ENCODE results near the gene ZBTB18. TPM values are rescaled to one million over a fixed set of nuclear protein-coding genes. Genes with fewer than 3 reads are reported as not detected.

Gene ZBTB18
- total and polyA plus RNA-seq, 2 donors (not counting 1 experiment from before 2014, with no cell fraction given) = 10.3 to 12.6 TPM

DNA sequence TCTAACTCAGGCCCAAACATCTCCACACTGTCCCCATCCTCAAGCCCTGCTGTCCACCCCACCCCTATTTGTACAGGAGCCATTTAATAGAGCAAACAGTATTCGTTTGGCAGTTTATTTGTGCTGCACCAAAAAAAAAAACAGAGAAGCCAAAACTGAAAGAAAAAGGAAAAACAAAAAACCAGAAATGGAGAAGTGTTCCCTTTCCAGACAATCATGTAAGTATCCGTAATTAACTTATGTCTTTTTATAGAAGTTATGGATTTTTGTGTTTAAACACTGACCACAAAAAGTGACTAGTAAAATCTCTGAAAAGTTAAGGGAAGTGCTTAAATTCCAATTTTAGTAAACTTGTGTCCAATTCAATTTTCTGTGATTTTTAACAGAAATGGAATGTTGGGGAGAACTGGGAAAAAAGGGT is 40.4 kb upstream of the ZBTB18 start:
- no peak overlapping the region for H3K4me2 ChIP-seq (ENCODE audit: extremely low read depth, insufficient read depth, low read length)
- peak; percentile 9 to 25 for DNase-seq (ENCODE audit: low read depth in 2 of 2)
- no peak overlapping the region for H2AFZ ChIP-seq (ENCODE audit: low read length)
- no peaks in the 10 kb centered on the region for H3K79me2 ChIP-seq (ENCODE audit: control insufficient read depth, insufficient read depth, low read length)
- H3K4me3 ChIP-seq (replicated peaks in 1 of 4; ENCODE audit: control extremely low read depth in 1 of 4, insufficient read depth in 1 of 4, low read depth in 3 of 4, low read length in 4 of 4) = no peak overlapping the region
- no peaks in the 10 kb centered on the region for H4K20me1 ChIP-seq (ENCODE audit: control insufficient read depth, extremely low read depth, insufficient read depth, low read length)
- H3K27ac ChIP-seq (ENCODE audit: insufficient read depth, low read length) = no peak overlapping the region
- H3K36me3 ChIP-seq (ENCODE audit: control insufficient read depth, insufficient read depth, low read length) = no peaks in the 10 kb centered on the region
- H3K9me3 ChIP-seq (ENCODE audit: control insufficient read depth, insufficient read depth, low read depth, low read length) = no peaks in the 10 kb centered on the region
- H3K27me3 ChIP-seq (ENCODE audit: control insufficient read depth, insufficient read depth, low read length) = peaks cover 13% of the 10 kb centered on the region
- TF ChIP-seq EZH2 (IDR thresholded peaks at IDR 0.05; ENCODE audit: low read length, missing control alignments) = no peak
- TF ChIP-seq, protein P1, sequence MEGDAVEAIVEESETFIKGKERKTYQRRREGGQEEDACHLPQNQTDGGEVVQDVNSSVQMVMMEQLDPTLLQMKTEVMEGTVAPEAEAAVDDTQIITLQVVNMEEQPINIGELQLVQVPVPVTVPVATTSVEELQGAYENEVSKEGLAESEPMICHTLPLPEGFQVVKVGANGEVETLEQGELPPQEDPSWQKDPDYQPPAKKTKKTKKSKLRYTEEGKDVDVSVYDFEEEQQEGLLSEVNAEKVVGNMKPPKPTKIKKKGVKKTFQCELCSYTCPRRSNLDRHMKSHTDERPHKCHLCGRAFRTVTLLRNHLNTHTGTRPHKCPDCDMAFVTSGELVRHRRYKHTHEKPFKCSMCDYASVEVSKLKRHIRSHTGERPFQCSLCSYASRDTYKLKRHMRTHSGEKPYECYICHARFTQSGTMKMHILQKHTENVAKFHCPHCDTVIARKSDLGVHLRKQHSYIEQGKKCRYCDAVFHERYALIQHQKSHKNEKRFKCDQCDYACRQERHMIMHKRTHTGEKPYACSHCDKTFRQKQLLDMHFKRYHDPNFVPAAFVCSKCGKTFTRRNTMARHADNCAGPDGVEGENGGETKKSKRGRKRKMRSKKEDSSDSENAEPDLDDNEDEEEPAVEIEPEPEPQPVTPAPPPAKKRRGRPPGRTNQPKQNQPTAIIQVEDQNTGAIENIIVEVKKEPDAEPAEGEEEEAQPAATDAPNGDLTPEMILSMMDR (conservative IDR thresholded peaks at IDR 0.05 in 1 of 2, IDR thresholded peaks at IDR 0.05 in 1 of 2; ENCODE audit: low read depth in 1 of 2, low read length in 2 of 2) = no peak
- no peaks in the 10 kb centered on the region for H3K4me1 ChIP-seq (ENCODE audit: control insufficient read depth, extremely low read depth, insufficient read depth, low read length)
- no peak overlapping the region for H3K9ac ChIP-seq (ENCODE audit: insufficient read depth, low read length)

DNA sequence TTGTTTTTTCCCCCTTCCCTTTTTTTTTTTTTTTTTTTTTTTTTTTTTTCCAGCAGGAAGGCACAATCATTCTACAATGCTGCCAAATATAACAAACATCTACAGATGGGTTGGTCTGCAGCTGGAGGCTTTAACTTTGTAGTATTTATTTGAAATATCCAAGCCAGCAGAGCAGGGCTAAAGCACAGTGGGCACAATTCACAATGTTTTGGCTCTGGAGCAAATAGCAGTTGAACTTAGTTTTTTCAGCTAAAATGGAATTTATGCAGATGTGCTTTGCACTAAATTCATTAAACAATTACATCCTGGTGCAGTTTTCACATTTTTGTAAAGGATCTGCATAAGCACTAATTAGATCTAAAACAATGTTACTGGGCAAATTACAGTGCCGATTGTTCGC is 39.8 kb upstream of the ZBTB18 start:
- no peaks in the 10 kb centered on the region for H3K36me3 ChIP-seq (ENCODE audit: control insufficient read depth, insufficient read depth, low read length)
- no peak overlapping the region for H2AFZ ChIP-seq (ENCODE audit: low read length)
- TF ChIP-seq, protein P1 (conservative IDR thresholded peaks at IDR 0.05 in 1 of 2, IDR thresholded peaks at IDR 0.05 in 1 of 2; ENCODE audit: low read depth in 1 of 2, low read length in 2 of 2) = no peak
- TF ChIP-seq EZH2 (IDR thresholded peaks at IDR 0.05; ENCODE audit: low read length, missing control alignments) = no peak
- H3K79me2 ChIP-seq (ENCODE audit: control insufficient read depth, insufficient read depth, low read length) = no peaks in the 10 kb centered on the region
- no peak overlapping the region for H3K4me3 ChIP-seq (replicated peaks in 1 of 4; ENCODE audit: control extremely low read depth in 1 of 4, insufficient read depth in 1 of 4, low read depth in 3 of 4, low read length in 4 of 4)
- H3K9me3 ChIP-seq (ENCODE audit: control insufficient read depth, insufficient read depth, low read depth, low read length) = no peaks in the 10 kb centered on the region
- H3K27ac ChIP-seq (ENCODE audit: insufficient read depth, low read length) = no peak overlapping the region
- H3K27me3 ChIP-seq (ENCODE audit: control insufficient read depth, insufficient read depth, low read length) = peaks cover 13% of the 10 kb centered on the region
- no peak overlapping the region for H3K9ac ChIP-seq (ENCODE audit: insufficient read depth, low read length)
- H3K4me1 ChIP-seq (ENCODE audit: control insufficient read depth, extremely low read depth, insufficient read depth, low read length) = no peaks in the 10 kb centered on the region
- no peak overlapping the region for H3K4me2 ChIP-seq (ENCODE audit: extremely low read depth, insufficient read depth, low read length)
- H4K20me1 ChIP-seq (ENCODE audit: control insufficient read depth, extremely low read depth, insufficient read depth, low read length) = no peaks in the 10 kb centered on the region
- DNase-seq (ENCODE audit: low read depth in 2 of 2) = peak; percentile 44 to 61

DNA sequence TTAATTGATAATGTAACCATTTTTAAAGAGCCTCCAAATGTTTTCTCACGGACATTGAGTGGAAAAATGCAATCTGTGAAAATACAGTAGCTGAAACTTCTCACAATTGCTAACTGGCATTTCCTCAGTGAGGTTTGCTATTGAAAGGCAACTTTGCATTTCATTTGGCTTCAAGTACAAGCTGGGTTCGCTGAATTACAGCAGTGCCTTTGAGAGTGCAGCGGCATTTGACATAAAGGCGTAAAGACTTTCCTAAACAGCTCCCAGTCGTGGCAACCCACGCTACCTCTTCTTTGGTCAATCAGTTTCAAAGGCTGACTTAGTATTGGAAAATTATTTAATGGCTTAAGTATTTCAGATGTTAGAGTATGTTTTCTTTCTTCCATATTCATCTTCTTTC is 39.3 kb upstream of the ZBTB18 start:
- Histone ChIP-seq H4K20me1 (ENCODE audit: control insufficient read depth, extremely low read depth, insufficient read depth, low read length) (no peaks in the 10 kb centered on the region), H3K4me3 (replicated peaks in 1 of 4; ENCODE audit: control extremely low read depth in 1 of 4, insufficient read depth in 1 of 4, low read depth in 3 of 4, low read length in 4 of 4) (no peak overlapping the region), H3K4me2 (ENCODE audit: extremely low read depth, insufficient read depth, low read length) (no peak overlapping the region), H3K27me3 (ENCODE audit: control insufficient read depth, insufficient read depth, low read length) (peaks cover 13% of the 10 kb centered on the region), H3K79me2 (ENCODE audit: control insufficient read depth, insufficient read depth, low read length) (no peaks in the 10 kb centered on the region), H3K9me3 (ENCODE audit: control insufficient read depth, insufficient read depth, low read depth, low read length) (no peaks in the 10 kb centered on the region), H2AFZ (ENCODE audit: low read length) (no peak overlapping the region), H3K36me3 (ENCODE audit: control insufficient read depth, insufficient read depth, low read length) (no peaks in the 10 kb centered on the region), H3K9ac (ENCODE audit: insufficient read depth, low read length) (no peak overlapping the region), H3K27ac (ENCODE audit: insufficient read depth, low read length) (no peak overlapping the region), H3K4me1 (ENCODE audit: control insufficient read depth, extremely low read depth, insufficient read depth, low read length) (no peaks in the 10 kb centered on the region)
- peak; percentile 4 to 28 for DNase-seq (ENCODE audit: low read depth in 2 of 2)
- TF ChIP-seq EZH2 (IDR thresholded peaks at IDR 0.05; ENCODE audit: low read length, missing control alignments) = no peak
- TF ChIP-seq, protein P1 (conservative IDR thresholded peaks at IDR 0.05 in 1 of 2, IDR thresholded peaks at IDR 0.05 in 1 of 2; ENCODE audit: low read depth in 1 of 2, low read length in 2 of 2) = no peak
